ENCODE data around the gene DNAH1.

Gene DNAH1

DNA sequence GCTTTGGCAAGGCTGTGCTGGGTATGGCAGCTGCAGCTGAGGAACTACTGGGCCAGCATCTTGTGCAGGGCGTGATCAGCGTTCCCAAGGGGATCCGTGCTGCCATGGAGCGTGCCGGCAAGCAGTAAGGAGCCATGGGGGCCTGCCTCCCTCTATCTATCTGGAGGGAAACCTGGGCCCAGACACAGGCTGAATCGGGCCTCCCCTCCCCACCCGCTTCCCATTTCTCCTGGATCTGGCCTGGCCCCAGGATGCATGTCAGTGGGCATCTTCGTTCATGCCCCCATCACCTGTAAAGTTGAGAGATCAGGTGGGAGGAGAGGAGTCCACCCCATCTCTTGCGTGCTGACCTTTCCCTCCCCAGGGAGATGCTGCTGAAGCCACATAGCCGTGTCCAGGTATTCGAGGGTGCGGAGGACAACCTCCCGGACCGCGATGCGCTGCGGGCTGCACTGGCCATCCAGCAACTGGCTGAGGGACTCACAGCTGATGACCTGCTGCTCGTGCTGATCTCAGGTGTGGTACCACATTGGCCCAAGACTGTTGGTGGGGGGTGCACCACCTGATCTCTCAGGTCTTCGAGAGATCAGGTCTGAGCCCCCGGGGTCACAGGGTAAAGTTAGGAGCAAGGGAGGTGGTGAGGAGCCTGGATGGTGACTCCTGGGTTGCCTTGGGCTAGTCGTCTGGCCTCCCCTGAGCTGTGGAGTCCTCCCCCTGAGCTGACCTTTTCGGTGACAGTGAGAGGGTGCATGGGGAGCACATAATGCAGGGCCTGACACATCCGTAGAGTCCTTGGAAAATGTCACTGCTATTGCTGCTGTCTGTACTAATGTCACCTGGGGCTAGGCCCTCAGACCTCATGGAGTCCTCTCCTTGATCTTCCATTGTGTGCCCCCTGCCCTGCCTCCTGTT, 25.3 kb upstream of the DNAH1 start:
- DNase-seq (ENCODE audit: low read depth in 3 of 3, low spot score in 1 of 3), result no peak

DNA sequence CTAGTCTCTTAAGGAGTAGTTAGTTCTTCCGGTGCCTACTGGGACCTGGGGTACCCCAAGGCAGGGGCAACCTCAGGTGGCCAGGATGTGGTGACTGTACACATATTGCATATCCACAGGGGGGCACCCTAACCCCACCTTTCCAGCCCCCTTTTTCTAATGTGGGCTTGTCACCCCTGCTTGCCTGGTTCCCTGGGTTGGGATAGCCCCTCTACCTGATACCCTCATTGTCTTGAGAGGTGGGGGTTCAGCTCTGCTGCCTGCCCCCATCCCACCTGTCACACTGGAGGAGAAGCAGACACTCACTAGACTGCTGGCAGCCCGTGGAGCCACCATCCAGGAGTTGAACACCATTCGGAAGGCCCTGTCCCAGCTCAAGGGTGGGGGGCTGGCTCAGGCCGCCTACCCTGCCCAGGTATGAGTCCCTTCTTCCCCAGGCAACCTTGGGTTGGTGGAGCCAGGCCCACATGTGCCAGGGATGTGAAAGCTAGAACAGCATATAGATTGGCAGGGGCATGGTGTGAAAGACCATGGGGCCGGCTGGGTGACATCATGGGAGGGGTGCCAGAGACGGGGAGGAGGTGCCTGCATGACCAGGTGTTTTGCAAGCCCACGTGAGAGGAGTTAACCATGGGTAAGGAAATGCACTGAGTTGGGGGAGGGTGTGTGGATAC, 24.5 kb upstream of the DNAH1 start:
- no peak for DNase-seq (ENCODE audit: low read depth in 3 of 3, low spot score in 1 of 3)

DNA sequence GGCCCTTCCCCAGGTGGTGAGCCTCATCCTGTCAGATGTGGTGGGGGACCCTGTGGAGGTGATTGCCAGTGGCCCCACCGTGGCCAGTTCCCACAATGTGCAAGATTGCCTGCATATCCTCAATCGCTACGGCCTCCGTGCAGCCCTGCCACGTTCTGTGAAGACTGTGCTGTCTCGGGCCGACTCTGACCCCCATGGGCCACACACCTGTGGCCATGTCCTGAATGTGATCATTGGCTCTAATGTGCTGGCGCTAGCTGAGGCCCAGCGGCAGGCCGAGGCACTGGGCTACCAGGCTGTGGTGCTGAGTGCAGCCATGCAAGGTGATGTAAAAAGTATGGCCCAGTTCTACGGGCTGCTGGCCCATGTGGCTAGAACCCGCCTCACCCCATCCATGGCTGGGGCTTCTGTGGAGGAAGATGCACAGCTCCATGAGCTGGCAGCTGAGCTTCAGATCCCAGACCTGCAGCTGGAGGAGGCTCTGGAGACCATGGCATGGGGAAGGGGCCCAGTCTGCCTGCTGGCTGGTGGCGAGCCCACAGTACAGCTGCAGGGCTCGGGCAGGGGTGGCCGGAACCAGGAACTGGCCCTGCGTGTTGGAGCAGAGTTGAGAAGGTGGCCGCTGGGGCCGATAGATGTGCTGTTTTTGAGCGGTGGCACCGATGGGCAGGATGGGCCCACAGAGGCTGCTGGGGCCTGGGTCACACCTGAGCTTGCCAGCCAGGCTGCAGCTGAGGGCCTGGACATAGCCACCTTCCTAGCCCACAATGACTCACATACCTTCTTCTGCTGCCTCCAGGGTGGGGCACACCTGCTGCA, 23.7 kb upstream of the DNAH1 start:
- DNase-seq (ENCODE audit: low read depth in 3 of 3, low spot score in 1 of 3), result no peak

DNA sequence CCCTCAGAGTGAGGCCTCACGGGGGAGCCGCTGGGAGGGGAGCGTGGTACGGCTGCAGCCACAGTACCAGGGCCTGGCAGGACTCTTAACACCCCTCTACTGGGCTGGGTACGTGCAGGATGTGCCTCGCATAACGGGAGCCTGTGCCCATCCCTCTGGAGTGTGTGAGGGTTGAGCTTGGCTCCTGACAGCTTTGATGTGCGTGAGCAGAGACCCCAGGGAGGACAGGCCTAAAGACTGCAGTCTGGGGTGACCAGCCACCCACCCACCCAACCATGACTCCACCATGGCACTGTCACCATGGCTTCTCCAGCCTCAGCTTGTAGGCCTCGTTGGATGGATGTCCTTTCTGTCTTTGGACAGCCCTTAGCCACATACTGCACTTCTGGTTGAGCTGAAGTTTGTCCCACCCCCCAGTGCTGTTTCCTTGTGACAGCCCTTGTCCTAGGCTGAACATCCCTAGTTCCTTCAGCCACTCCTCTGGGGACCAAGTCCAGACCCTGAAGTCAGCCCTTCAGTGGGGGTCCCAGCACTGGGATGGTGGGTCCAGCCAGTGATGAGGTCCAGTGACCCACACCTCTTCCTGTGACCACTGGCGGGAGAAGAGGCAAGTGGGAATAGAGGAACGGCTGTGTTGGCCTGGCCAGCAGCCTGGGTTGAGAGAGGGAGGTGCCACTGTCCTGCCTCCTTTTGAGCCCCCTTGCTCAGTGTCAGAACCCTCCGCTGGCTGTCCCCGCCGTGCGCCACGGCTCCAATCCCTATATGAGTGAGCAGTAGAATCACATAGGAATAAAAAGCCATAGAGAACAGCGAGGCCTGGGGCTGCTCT, 22.4 kb upstream of the DNAH1 start:
- DNase-seq (ENCODE audit: low read depth in 3 of 3, low spot score in 1 of 3), result no peak

DNA sequence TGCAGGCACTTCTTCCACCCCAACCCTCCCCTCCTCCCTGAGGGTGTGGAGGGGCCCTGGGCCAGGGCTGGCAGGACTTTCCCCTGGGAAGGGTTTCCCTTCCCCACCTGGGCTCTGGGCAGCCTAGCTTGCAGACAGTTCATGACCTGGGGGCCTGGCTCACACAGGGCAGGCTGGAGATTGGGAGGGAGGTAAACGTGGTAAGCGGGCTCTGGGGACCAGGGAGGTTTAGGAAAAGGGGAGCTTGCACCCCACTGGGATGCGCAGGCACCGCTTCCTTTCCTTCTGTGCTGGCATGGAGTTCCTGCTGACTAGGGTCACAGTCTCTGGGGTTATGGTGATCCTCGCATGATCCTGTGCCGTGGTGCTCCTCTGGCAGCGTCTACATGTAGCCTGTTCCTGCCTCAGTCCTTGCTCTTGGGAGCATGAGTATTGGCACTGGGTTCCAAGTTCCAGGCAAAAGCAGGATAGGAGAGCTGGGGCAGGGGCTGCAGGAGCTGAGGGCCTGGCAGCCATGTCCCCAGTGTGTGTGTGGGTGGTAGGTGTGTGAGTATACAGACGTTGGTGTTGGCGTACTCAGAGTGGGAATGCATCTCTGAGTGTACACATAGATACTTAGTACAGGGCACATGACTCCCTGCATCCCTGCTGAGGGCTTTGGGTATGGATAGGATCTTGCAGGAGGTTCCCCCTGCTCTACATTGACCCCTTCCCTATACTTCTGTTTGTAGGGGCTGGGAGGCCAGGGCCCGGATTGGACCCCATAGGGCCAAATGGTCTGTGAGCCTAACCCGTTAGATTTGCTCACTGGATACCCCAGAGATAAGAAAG, 21.6 kb upstream of the DNAH1 start:
- DNase-seq (ENCODE audit: low read depth in 3 of 3, low spot score in 1 of 3), result no peak

DNA sequence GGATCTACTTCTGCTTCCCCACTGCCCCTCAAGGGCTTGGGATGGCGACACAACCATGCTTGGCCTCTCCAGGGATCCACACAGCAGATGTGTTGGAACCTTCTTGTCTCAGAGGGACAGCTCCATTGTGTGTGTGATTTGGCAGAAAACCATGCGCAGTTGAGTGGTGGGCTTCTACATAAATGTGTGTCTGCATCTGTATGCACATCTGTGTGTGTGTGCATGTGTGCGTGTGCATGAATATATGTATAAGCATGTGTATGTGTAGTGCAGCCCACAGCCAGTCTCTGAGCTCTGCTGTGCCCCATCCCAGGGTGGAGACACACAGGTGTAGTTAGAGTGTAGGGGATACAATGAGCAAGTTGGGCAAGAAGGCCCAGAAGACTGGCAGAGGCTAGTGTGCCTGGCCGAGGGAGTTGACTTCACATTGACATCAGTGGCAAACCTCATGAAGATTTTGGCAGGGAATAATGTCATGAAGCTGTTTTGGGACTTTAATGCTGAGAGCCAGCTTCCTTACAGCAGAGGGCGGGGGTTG, 20.4 kb upstream of the DNAH1 start:
- no peak for DNase-seq (ENCODE audit: low read depth in 3 of 3, low spot score in 1 of 3)

DNA sequence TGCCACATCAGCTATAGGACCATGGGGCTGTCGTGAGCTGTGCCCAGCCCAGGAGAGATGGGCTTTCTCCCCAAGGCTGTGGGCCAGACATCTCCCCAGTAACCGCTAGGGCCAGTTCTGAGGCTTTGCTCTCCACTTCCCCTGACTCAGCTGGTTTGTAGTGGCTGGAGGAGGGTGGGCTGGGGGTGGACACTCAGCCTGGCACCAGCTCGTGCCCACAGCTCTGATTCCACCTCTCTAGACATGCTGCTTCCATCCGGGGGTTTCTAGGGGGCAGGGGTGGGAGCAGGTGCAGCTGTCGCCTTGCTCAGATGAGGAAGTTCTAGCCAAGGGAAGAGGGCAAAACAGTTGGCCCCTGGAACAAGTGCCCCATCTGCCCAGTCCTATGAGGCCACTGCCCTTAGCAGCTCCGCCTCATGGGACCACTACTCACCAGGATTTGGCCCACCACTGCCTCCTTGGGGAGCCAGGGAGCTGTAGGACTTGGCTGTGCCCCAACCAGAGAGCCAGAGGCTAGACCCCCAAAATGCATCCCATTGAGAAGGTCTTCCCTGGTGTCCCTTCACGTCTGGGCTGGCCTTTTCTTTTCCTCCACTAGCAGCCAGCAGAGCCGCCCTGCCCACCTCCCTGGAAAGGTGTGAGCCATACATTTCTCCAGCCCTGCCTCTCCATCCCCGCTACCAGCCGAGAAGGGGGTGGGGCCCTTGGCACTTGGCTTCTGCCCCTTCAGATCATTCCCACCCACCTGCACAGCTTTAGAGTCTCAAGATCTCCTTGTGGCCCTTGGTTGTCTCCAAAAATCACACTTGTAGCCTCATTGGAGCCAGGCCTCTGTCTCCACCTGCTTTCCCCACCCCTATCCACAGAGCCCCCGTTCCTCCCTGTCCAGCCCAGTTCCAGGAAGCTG, 18.6 kb upstream of the DNAH1 start:
- DNase-seq (ENCODE audit: low read depth in 3 of 3, low spot score in 1 of 3), result no peak

DNA sequence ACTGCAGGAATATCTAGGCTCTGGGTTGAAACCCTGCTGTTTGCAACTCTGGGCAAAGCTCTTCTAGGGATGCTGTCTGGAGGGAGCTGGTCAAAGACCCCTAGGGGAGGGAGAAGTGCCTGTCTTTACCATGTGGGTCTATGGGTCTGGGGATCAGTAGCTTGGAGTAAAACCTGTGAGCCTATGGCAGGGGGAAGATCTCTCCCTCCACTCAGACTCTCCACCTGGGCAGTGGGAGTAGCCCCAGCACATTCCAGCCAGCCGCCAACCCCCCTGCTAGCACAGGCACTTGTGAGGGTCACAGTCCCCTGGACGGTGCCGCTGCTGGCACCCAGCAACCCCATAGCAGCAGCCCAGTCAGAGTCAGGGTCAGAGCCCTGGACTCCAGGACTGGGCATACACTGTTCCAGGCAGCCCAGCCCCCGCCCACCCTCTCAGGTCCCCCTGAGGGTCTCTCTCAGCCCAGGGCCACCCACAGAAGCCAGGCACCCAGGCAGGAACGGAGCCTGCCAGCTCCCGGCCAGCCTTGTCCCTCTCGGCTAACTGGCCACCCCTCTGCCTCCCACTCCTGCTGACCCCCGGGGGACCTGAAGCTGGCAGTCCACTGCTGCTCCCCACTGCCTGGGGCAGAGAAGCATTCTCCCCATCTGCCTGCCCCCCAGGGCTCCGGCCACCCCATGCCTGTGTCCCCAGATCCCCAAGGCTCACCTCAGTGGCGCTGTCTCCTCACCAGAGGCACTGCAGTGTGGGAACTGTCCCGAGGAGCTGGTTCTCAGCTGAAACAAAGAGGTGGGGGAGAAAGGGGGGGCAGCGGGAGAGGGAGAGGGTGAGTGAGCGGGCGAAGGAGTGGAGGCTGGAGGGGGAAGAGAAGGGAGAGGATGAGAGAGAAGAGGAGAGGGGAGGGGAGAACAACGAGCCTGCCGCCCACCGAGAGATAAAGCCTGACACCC, 17.7 kb upstream of the DNAH1 start:
- no peak for DNase-seq (ENCODE audit: low read depth in 3 of 3, low spot score in 1 of 3)

DNA sequence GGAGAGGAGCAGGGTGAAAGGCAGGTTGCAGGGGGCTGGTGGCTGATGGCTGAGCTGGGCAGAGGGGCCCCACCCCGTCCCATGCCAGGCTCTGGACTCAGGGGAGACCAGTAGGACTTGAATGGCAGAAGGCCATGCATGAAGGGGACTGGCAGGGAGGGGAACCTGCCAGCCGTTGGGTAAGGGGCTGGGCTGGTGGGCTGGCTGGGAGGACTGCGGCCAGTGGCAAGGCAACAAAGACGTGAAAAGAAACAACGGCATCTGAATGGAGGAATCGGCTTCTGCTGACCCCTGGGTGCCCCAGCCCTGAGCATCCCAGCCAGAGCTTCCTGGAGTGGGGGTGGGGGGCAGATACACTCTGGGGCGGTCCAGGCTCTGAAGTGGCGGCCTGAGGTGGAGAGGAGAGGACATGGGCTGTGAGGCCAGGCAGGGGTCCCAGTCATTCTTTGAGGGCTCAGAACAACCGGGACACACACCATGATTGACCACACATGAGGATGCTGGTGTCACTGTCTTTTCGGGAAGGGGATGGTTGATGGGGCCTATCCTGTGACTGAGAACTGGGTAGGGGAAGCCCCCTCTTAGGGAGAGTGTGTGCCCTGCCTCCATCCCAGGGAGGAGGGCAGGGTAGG, 16.8 kb upstream of the DNAH1 start:
- DNase-seq (ENCODE audit: low read depth in 3 of 3, low spot score in 1 of 3), result no peak

DNA sequence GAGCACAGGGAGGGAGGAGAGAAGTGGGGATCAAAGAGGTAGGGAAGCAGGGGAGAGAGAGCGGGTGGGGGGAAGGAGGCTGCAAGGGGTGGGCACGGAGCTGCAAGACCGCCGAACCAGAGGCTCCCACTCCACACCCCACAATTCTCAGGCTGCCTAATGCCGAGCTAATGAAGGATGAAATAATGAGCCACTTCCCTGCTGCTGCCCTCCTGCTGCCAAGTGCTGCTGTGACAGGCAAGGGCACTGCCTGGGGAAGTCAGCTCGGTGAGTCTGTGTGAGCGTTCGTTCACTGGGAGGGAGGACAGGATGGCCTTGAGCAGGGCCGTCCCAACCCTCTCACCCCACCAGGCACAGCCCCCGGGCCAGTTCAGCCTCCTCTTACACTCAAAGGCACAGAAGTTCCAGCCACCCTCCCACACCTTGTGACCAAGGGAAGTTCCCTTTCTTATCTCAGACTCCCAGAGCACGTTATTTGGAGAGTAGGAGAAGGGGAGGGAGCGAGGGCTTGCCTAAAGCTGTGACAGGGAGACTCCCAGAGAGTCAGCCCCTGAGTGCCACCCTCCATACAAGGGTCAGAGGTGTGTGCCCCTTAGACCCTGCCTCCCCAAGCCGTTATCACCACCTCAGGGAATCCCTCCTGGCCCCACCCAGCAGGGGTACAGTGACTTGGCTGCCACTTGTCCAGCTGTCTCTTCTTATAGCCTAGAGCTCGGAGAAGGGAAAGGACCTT, 16.1 kb upstream of the DNAH1 start:
- no peak for DNase-seq (ENCODE audit: low read depth in 3 of 3, low spot score in 1 of 3)

DNA sequence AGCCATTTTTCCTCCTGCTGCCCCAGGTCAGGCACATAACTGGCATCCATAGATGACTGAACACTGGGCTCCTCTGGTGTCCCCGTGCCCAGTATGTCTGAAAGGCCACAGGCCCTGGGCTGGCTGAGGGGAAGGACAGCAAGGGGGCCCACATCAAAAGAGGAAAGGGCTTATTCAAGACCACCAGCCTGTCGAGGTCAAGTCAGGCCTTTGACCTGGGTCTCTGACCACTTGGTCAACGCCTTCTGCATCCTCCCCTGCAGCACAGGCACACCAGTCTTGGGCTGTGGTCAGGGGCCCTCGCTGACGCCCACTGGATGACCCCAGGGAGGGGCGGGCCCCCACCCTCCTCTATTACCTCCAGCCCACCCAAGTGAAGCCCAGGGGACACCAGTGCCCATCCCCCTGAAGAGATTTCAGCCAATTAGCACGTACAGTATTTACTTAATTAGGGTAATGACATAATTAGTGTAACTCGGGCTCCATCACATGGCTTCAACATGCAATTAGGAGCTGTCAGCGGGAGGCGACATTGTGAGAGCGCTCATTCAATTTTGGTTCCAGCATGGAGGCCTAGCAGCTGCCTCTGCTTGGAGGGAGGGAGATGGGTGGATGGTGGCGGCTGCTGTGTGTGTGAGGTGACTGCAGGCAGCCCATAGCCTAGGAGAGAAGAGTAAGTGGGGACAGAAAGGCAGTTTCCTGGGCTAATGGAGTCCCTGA, 13.5 kb upstream of the DNAH1 start:
- DNase-seq (ENCODE audit: low read depth in 3 of 3, low spot score in 1 of 3), result no peak

DNA sequence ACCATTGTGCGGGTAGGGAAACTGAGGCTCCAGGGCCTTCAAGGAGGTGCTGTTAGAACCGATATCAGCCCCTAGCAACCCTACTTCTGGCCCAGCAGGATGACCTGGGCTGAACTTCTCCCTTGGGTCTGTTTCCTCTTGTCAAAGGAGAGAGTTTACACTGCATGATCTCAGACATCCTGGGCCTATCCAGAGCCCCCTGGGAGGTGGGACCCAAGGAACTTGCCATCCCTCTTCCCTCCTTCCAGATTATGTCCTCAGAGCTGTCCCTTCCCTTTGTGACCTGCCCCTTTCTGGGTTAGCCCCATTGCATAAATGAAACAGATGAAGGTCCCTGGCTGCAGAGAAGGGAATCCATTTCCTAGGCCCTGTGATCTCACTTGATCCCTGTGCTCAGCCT, 12.3 kb upstream of the DNAH1 start:
- no peak for DNase-seq (ENCODE audit: low read depth in 3 of 3, low spot score in 1 of 3)

DNA sequence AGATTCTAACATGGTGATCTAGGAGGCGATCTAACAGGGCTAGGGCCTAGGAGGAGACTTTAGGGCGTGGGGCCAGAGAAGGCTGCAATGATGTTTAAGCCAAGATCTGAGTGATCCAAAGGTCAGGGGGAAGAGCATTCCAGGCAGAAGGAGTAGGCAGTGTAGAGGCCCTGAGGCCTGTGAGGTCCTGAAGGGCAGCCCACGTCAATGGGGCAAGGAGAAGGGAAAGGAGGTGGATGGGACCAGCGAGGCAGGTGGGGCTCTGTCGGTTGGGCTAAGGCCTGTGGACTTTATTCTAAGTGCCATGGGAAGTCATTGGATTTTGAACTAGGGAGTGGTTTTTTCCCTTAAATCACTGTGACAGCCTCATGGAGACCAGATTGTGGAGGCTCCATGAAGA, 10.2 kb upstream of the DNAH1 start:
- no peak for DNase-seq (ENCODE audit: low read depth in 3 of 3, low spot score in 1 of 3)

DNA sequence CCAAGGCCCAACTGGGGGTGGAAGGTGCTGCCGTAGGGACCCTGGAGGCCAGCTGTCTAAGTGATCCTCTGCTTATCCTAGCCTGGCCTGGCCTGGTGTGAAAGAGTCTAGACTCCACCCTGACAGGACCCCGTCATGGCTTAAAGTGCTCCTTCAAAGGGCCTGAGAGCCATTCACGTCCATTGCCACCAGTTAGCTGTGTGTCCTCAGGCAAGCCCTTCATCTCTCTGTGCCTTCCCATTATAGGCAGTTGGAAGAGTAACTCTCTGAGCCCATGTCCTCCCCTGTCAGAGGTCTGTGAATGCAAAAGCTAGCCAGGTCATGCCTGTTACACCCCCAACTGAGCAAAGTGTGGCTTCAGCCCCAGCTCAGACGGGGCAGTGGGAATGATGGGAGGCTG, 9.1 kb upstream of the DNAH1 start:
- no peak for DNase-seq (ENCODE audit: low read depth in 3 of 3, low spot score in 1 of 3)

DNA sequence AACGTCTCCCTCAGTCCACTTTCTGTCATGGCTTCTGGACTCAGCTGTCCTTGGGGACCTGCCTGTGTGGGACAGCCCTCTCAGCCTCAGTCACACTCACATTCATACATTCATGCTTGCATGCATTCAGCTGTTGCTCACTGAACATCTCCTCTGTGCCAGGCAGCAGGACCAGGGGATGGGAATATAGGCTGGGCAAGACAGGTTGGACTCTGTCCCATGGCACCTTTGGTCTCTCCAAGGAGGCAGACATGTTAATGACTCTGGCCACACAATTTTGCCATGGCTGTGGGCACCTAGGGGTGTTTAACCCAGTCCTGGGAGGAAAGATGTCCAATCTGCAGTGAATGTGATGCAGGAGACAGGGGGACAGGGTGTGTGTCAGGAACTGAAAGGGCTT, 7.8 kb upstream of the DNAH1 start:
- DNase-seq (ENCODE audit: low read depth in 3 of 3, low spot score in 1 of 3), result no peak
